Mesendoderm (in vitro differentiated cells): ENCODE results near the gene NOD2.
A peak's percentile ranks its signal among the peaks of the same experiment; 100 is the strongest.

Source experiments
- DNase-seq: peaks from one replicate; pipeline ENCODE4 v3.0.0; 2013
- H2AK5ac ChIP-seq: 2 replicates; pipeline ENCODE4 v1.6.1; 2013; ENCODE audit warnings: low read length, inconsistent platforms
- H2BK120ac ChIP-seq: 2 replicates; pipeline ENCODE4 v1.6.1; 2013; ENCODE audit warnings: low read depth, mild to moderate bottlenecking, low read length, moderate library complexity, mixed read lengths
- H2BK15ac ChIP-seq: replicated peaks from 2 replicates; pipeline ENCODE4 v1.6.1; 2013; ENCODE audit warnings: low read depth, mild to moderate bottlenecking, moderate library complexity
- H2BK5ac ChIP-seq: 2 replicates; pipeline ENCODE4 v1.6.1; 2013; ENCODE audit warnings: low read length, inconsistent platforms
- H3K18ac ChIP-seq: 2 replicates; pipeline ENCODE4 v1.6.1; 2013; ENCODE audit warnings: mild to moderate bottlenecking, low read length, mixed read lengths
- H3K23ac ChIP-seq: one replicate; pipeline ENCODE4 v1.6.1; 2013; ENCODE audit warnings: low read length
- H3K27ac ChIP-seq: 2 replicates; pipeline ENCODE4 v1.5.1; 2013; ENCODE audit warnings: low read depth, mild to moderate bottlenecking, inconsistent platforms, low read length, moderate library complexity
- H3K27me3 ChIP-seq: 2 replicates; pipeline ENCODE4 v1.6.1; 2013; ENCODE audit warnings: low read length, control low read depth, mild to moderate bottlenecking, inconsistent platforms; ENCODE audit not compliant: insufficient read depth, poor library complexity
- H3K36me3 ChIP-seq: 2 replicates; pipeline ENCODE4 v1.6.1; 2013; ENCODE audit warnings: low read length, inconsistent platforms; ENCODE audit not compliant: control insufficient read depth, insufficient read depth
- H3K4ac ChIP-seq: one replicate; pipeline ENCODE4 v1.6.1; 2013; ENCODE audit warnings: low read depth, mild to moderate bottlenecking, low read length, moderate library complexity
- H3K4me1 ChIP-seq: 2 replicates; pipeline ENCODE4 v1.6.1; 2013; ENCODE audit warnings: low read depth, low read length, inconsistent platforms; ENCODE audit not compliant: control insufficient read depth
- H3K4me2 ChIP-seq: 2 replicates; pipeline ENCODE4 v1.6.1; 2013; ENCODE audit warnings: low read length
- H3K4me3 ChIP-seq: 2 replicates; pipeline ENCODE4 v1.5.1; 2013; ENCODE audit warnings: mild to moderate bottlenecking, low read length
- H3K56ac ChIP-seq: one replicate; pipeline ENCODE4 v1.6.1; 2013; ENCODE audit warnings: low read length
- H3K79me1 ChIP-seq: 2 replicates; pipeline ENCODE4 v1.6.1; 2013; ENCODE audit warnings: low read length, inconsistent platforms
- H3K79me2 ChIP-seq: 2 replicates; pipeline ENCODE4 v1.6.1; 2013; ENCODE audit warnings: mild to moderate bottlenecking, low read length; ENCODE audit not compliant: control insufficient read depth, insufficient read depth
- H3K9ac ChIP-seq: 2 replicates; pipeline ENCODE4 v1.6.1; 2013; ENCODE audit warnings: low read length, inconsistent platforms
- H4K5ac ChIP-seq: one replicate; pipeline ENCODE4 v1.6.1; 2013; ENCODE audit warnings: low read length
- H4K8ac ChIP-seq: one replicate; pipeline ENCODE4 v1.6.1; 2013; ENCODE audit warnings: low read depth, mild to moderate bottlenecking, control low read depth, low read length, moderate library complexity
- WGBS: extraction: QIAGEN DNeasy Blood & Tissue Kit; methylation state at CpG from one replicate; pipeline ENCODE4 v1.1.7; 2013; ENCODE audit warnings: low lambda C conversion rate, missing lambda C conversion rate; ENCODE audit not compliant: insufficient coverage; ENCODE audit errors: extremely low coverage; 5-methylcytosine and 5-hydroxymethylcytosine counted together

The NOD2 gene

GRCh38 chr16:50741225-50741780 is 47.9 kb downstream of the NOD2 start:
- Histone ChIP-seq H2BK120ac (no peak overlapping the region), H3K4ac (no peak overlapping the region), H3K79me1 (no peaks in the 10 kb centered on the region), H2BK5ac (no peak overlapping the region), H2AK5ac (no peak overlapping the region), H3K36me3 (no peaks in the 10 kb centered on the region), H3K4me1 (peaks cover 2% of the 10 kb centered on the region), H3K27ac (no peak overlapping the region), H3K4me3 (no peak overlapping the region), H3K27me3 (no peaks in the 10 kb centered on the region), H3K9ac (no peak overlapping the region), H3K79me2 (no peaks in the 10 kb centered on the region), H3K56ac (no peak overlapping the region), H3K4me2 (peak overlapping the region; percentile 51), H2BK15ac (no peak overlapping the region), H3K18ac (no peak overlapping the region), H4K8ac (no peak overlapping the region), H3K23ac (no peak overlapping the region), H4K5ac (no peak overlapping the region)
- DNase-seq, result no peak
- no CpG with 5 or more reads among the region's 21 CpGs for WGBS

- Histone ChIP-seq H3K79me1 (no peaks in the 10 kb centered on the region), H2BK15ac (no peak within 1 kb of the TSS), H3K56ac (peak within 1 kb of the TSS; percentile 56), H3K4me1 (peaks cover 2% of the 10 kb centered on the region), H3K36me3 (no peaks in the 10 kb centered on the region), H2BK5ac (no peak within 1 kb of the TSS), H4K8ac (no peak within 1 kb of the TSS), H3K9ac (peak within 1 kb of the TSS; percentile 54), H4K5ac (no peak within 1 kb of the TSS), H2AK5ac (no peak within 1 kb of the TSS), H3K27me3 (no peaks in the 10 kb centered on the region), H3K4me2 (peak within 1 kb of the TSS; percentile 78), H3K23ac (no peak within 1 kb of the TSS), H3K79me2 (no peaks in the 10 kb centered on the region), H3K27ac (no peak within 1 kb of the TSS), H3K18ac (peak within 1 kb of the TSS; percentile 44), H2BK120ac (no peak within 1 kb of the TSS), H3K4ac (no peak within 1 kb of the TSS), H3K4me3 (peak within 1 kb of the TSS; percentile 40)
- peak; percentile 100 for DNase-seq
- no CpG with 5 or more reads among the region's 93 CpGs for WGBS
These were observed 48.6 kb downstream of the NOD2 start, which contains the start of gene CYLD for GRCh38 chr16:50741781-50742575. Gene CYLD (plus strand): TSS chr16:50742086. CDS start chr16:50749699, 7,613 bp downstream.

- no CpG with 5 or more reads among the region's 28 CpGs for WGBS
These were observed 49.3 kb downstream of the NOD2 start for GRCh38 chr16:50742576-50743200.

GRCh38 chr16:50743581-50744225 is 50.3 kb downstream of the NOD2 start:
- no peak overlapping the region for H3K4me3 ChIP-seq
- no peak overlapping the region for H4K5ac ChIP-seq
- H3K9ac ChIP-seq, result no peak overlapping the region
- H3K56ac ChIP-seq, result no peak overlapping the region
- no peak overlapping the region for H4K8ac ChIP-seq
- H3K79me1 ChIP-seq, result no peaks in the 10 kb centered on the region
- no peak overlapping the region for H2BK5ac ChIP-seq
- H3K27ac ChIP-seq, result no peak overlapping the region
- no peak overlapping the region for H3K18ac ChIP-seq
- WGBS, result no CpG with 5 or more reads among the region's 3 CpGs
- DNase-seq, result no peak
- H3K36me3 ChIP-seq, result no peaks in the 10 kb centered on the region
- no peaks in the 10 kb centered on the region for H3K79me2 ChIP-seq
- peaks cover 2% of the 10 kb centered on the region for H3K4me1 ChIP-seq
- no peak overlapping the region for H3K4ac ChIP-seq
- no peak overlapping the region for H2BK15ac ChIP-seq
- no peak overlapping the region for H2BK120ac ChIP-seq
- no peaks in the 10 kb centered on the region for H3K27me3 ChIP-seq
- no peak overlapping the region for H3K4me2 ChIP-seq
- H2AK5ac ChIP-seq, result no peak overlapping the region
- H3K23ac ChIP-seq, result no peak overlapping the region

More at GRCh38 chr16:50742576-50743200, 49.3 kb downstream of the NOD2 start:
- Histone ChIP-seq H3K9ac (peak overlapping the region; percentile 54), H3K23ac (no peak overlapping the region), H2AK5ac (no peak overlapping the region), H3K27me3 (no peaks in the 10 kb centered on the region), H3K36me3 (no peaks in the 10 kb centered on the region), H3K79me1 (no peaks in the 10 kb centered on the region), H3K4me2 (peak overlapping the region; percentile 78), H4K5ac (no peak overlapping the region), H2BK120ac (no peak overlapping the region), H3K4me3 (peak overlapping the region; percentile 40), H3K27ac (no peak overlapping the region), H4K8ac (no peak overlapping the region), H3K4me1 (peaks cover 2% of the 10 kb centered on the region), H2BK15ac (no peak overlapping the region), H3K56ac (peak overlapping the region; percentile 56), H3K4ac (no peak overlapping the region), H2BK5ac (no peak overlapping the region), H3K18ac (peak overlapping the region; percentile 44), H3K79me2 (no peaks in the 10 kb centered on the region)
- peak; percentile 17 for DNase-seq

- DNase-seq, result no peak
- no peak overlapping the region for H3K27ac ChIP-seq
- H4K5ac ChIP-seq, result no peak overlapping the region
- H3K4ac ChIP-seq, result no peak overlapping the region
- H3K27me3 ChIP-seq, result no peaks in the 10 kb centered on the region
- peaks cover 2% of the 10 kb centered on the region for H3K4me1 ChIP-seq
- H2BK120ac ChIP-seq, result no peak overlapping the region
- no peak overlapping the region for H4K8ac ChIP-seq
- H2BK15ac ChIP-seq, result no peak overlapping the region
- no peaks in the 10 kb centered on the region for H3K79me1 ChIP-seq
- H2AK5ac ChIP-seq, result no peak overlapping the region
- no peak overlapping the region for H3K4me2 ChIP-seq
- H3K36me3 ChIP-seq, result no peaks in the 10 kb centered on the region
- WGBS, result no CpG with 5 or more reads among the region's 3 CpGs
- no peak overlapping the region for H3K23ac ChIP-seq
- no peaks in the 10 kb centered on the region for H3K79me2 ChIP-seq
- no peak overlapping the region for H3K9ac ChIP-seq
- H2BK5ac ChIP-seq, result no peak overlapping the region
- no peak overlapping the region for H3K56ac ChIP-seq
- no peak overlapping the region for H3K4me3 ChIP-seq
- H3K18ac ChIP-seq, result no peak overlapping the region
These were observed 51.5 kb downstream of the NOD2 start for GRCh38 chr16:50744881-50745280.
